ENCODE results near the gene DSP.

Gene DSP

DNA sequence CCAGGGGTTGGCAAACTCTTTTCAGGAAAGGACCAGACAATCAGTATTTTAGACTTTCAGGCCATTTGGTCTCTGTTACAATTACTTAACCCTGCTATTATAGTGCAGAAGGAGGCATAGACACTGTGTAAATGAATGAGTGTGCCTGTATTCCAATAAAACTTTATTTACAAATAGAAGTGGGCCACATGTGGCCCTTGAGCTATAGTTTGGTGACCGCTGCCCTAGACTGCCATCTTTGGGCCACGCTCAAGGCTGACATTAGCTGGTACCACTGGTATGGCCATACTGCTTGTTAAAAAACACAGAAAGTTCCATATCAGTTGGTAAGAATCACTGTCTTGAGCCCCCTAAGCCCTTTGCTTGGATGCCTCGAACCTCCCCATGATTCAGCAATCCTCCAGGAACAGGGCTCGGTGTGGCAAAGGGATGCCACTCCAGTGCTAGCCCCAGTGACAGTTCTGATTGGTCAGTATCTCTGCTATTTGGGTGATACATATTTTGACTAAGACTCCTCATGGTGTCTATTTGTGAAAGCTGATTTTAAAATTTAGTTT lies 25.2 kb downstream of the DSP start:
- no peak for DNase-seq

DNA sequence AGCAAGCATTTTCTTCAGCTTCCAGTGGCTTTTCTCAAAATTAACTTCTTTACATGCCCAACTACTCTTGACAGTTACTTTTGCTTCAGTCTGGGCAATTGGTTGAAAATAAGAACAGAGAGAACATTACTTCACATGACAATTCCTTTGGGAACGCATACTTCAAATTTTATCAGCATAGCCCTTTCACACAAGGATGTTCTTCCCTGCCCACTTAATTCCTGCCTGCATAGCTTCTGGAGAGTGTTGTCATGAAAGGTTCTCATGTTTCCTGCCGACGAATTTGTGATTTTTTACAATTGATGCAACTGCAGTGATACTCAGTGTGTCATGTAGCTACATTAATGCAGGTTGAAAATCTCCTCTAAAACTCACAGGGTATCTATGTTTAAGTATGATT lies 26.6 kb downstream of the DSP start:
- no peak for DNase-seq

DNA sequence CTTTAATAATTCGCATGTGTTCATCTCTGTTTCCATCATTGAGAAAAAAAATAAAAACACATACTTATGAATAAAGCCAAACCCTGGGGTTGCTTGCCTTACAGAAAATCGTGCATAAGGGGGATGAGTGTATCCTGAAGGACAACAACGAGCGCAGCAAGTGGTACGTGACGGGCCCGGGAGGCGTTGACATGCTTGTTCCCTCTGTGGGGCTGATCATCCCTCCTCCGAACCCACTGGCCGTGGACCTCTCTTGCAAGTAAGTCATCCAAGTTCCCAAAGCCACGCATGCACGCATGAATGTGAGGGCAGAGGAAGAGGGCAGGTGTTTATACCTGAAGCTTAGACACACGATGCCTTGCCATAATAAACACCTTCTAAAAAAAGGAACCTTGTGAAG lies 27.6 kb downstream of the DSP start:
- no peak for DNase-seq

DNA sequence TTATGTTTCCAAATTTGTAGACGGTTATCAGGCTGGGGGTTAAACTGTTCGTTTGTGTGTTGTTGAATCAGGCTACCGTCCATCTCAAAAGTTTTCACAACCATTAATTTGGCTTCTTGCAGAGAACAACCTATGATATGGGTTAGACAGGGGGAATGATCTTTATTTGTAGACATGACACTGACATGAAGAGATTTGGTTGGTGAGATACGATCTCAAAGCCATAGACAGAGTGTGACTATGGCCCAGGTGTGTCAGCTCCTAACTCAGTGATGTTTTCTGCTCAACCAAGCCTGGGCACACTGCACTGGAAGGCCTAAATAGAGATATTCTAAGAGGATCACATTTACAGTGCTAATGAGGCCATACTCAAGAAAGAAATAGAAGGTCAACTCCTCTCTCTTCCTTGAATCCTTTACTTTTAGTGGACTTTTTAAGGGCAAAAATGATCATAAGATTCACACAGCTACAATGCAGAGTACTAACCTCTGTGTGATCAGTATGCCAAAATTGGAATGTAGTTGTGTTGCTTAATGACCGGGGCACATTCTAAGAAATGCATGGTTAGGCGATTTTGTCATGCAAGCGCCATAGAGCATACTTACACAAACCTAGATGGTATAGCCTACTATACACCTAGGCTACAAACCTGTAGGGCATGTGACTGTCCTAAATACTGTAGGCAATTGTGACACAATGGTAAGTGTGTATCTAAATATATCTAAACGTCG lies 30.9 kb downstream of the DSP start:
- no peak for DNase-seq

DNA sequence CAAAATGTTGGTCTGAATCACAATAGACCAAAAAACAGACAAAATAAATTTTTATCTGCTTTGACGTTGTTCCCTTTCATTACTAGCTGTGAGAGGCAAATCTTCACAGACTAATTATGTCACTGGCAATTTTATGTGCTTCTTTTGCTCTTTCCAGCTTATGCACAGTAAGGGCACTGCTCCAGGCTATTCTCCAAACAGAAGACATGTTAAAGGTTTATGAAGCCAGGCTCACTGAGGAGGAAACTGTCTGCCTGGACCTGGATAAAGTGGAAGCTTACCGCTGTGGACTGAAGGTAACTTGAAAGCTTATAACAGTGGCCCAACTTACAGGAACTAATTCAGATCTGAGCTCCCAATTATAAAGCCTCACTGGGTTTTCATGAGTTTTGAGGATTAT lies 33.0 kb downstream of the DSP start:
- DNase-seq, result no peak

DNA sequence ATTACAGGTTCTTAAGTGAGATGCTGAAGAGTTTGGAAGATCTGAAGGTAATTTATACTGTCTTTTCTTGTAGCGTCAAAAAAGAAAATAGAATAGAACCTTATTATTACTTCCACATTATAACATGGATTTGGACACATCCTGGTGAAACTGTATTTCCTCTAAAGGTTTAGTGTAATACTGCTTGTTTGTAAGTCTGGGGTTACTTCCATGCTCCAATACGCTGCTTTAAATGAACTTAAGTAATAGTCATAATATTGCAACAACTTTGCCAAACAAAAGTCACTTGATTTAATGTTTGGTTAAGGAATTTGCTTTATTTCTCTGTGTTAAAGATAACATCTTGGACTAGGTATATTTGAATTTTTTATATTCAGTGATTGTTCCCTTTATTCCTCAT lies 37.0 kb downstream of the DSP start:
- no peak for DNase-seq

DNA sequence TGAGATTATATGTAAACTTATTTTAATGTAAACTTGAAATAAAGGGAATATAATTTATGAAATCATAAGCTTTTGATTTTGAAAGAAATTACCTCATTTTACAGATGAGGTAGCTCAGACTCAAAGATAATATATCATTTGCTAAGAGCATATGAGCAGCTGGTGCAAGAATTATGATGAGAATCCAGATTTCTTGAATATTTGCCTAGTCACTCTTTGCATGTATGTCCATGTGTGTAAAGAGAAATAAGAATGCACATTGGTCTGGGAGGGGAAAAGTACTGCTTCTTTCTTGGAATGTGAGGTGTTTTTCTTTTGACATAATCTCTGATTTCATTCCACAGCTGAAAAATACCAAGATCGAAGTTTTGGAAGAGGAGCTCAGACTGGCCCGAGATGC lies 37.5 kb downstream of the DSP start:
- no peak for DNase-seq

DNA sequence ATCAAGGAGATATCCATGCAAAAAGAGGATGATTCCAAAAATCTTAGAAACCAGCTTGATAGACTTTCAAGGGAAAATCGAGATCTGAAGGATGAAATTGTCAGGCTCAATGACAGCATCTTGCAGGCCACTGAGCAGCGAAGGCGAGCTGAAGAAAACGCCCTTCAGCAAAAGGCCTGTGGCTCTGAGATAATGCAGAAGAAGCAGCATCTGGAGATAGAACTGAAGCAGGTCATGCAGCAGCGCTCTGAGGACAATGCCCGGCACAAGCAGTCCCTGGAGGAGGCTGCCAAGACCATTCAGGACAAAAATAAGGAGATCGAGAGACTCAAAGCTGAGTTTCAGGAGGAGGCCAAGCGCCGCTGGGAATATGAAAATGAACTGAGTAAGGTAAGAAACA lies 38.4 kb downstream of the DSP start:
- no peak for DNase-seq

DNA sequence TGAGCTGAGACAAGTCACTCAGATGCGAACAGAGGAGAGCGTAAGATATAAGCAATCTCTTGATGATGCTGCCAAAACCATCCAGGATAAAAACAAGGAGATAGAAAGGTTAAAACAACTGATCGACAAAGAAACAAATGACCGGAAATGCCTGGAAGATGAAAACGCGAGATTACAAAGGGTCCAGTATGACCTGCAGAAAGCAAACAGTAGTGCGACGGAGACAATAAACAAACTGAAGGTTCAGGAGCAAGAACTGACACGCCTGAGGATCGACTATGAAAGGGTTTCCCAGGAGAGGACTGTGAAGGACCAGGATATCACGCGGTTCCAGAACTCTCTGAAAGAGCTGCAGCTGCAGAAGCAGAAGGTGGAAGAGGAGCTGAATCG lies 39.1 kb downstream of the DSP start:
- DNase-seq, result no peak

DNA sequence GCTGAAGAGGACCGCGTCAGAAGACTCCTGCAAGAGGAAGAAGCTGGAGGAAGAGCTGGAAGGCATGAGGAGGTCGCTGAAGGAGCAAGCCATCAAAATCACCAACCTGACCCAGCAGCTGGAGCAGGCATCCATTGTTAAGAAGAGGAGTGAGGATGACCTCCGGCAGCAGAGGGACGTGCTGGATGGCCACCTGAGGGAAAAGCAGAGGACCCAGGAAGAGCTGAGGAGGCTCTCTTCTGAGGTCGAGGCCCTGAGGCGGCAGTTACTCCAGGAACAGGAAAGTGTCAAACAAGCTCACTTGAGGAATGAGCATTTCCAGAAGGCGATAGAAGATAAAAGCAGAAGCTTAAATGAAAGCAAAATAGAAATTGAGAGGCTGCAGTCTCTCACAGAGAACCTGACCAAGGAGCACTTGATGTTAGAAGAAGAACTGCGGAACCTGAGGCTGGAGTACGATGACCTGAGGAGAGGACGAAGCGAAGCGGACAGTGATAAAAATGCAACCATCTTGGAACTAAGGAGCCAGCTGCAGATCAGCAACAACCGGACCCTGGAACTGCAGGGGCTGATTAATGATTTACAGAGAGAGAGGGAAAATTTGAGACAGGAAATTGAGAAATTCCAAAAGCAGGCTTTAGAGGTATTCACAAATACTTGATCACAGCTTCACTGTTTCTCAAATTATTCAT lies 39.6 kb downstream of the DSP start:
- no peak for DNase-seq

DNA sequence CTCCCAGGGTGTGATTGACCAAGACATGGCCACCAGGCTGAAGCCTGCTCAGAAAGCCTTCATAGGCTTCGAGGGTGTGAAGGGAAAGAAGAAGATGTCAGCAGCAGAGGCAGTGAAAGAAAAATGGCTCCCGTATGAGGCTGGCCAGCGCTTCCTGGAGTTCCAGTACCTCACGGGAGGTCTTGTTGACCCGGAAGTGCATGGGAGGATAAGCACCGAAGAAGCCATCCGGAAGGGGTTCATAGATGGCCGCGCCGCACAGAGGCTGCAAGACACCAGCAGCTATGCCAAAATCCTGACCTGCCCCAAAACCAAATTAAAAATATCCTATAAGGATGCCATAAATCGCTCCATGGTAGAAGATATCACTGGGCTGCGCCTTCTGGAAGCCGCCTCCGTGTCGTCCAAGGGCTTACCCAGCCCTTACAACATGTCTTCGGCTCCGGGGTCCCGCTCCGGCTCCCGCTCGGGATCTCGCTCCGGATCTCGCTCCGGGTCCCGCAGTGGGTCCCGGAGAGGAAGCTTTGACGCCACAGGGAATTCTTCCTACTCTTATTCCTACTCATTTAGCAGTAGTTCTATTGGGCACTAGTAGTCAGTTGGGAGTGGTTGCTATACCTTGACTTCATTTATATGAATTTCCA lies 43.9 kb downstream of the DSP start:
- DNase-seq, result no peak

DNA sequence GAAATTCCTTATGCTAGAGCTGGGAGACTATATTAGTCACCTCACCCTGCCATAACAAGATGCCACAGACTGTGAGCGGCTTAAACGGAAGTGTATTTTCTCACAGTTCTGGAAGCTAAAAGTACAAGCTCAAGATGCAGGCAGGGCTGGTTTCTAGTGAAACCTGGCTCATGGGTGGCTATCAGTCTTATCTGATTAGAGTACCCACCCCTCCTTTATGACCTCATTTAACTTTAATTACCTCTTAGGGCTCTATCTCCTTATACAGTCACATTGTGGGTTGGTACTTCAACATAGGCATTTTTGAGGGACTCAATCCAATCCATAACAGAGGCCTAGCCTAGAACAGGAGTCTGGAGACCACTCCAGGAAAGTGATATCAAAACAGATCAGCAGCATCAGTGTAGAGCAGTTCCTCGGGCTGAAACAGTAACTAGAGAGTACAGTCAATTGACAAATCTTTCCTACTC lies 46.2 kb downstream of the DSP start:
- DNase-seq, result no peak

DNA sequence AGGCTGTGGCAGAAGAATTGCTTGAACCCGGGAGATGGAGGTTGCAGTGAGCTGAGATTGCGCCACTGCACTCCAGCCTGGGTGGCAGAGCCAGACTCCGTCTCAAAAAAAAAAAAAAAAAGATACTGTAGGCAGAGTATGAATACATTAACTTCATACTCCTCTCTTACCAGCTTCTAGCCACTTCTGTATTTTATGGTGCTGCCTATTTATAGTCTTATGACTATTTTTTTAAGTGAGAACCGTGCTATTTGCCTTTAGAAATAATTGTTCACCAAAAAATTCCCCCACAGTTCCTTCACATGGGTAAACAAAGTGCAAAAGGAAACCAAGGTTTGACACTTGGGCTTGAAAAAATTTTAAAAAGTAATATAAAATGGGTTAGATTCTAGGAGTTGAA lies 47.0 kb downstream of the DSP start:
- DNase-seq, result no peak

DNA sequence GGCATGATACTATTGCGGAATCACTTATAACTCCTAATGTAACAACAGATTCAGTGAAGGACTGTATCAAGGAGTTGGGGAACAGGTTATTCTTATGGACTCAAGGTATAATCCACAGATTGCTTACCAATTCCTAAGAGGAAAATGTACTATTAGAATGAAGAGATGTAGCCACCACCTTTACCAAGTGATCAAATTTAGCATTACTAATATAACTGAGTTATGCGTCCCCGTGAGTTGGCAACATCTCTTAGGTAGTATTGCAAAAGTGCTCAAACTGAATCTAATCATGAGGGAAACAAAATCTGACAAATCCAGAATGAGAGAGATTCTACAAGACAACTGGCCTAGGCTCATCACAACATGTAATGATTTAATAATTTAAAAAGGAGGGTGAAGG lies 47.8 kb downstream of the DSP start:
- DNase-seq, result no peak

DNA sequence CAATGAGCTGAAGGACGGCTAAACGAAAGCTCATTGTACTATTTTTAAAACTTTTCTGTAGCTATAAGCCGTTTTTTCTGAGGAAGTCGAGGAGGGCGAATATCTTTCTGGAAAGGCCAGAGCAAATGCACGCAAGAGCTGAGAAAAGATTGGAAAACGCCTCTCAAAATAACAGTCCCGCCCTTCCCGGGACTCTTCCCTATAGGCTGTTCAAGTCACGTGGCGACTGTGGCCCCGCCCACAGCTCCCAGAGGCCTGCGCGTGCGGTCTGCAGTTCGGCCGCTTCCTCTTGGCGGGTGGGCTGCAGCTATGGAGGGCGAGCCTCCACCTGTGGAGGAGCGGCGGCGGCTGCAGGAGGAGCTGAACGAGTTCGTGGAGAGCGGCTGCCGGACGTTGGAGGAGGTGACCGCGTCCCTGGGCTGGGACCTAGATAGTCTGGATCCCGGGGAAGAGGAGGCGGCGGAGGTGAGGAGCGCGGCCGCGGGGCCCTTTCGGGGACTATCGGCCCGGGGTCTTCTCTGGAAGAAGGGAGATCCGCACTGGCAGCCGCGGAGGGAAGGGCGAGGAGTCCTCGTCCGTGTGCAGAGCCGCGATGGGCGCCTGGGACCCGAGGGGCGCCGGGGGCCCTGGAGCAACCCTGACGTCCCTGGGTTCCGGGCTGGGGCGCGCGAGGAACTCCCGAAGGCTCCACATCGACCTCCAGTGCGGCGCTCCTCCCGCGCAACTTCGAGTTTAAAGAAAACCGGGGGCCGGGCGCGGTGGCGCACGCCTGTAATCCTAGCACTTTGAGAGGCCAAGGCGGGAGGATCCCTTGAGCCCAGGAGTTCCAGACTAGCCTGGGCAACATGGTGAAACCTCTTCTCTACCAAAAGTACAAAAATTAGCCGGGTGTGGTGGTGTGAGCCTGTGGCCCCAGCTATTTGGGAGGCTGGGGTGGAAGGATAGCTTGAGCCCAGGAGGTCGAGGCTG lies 48.8 kb downstream of the DSP start, which contains the start of gene SNRNP48:
Gene SNRNP48 (plus strand): TSS at position 250 of the 969 bp plus-strand sequence. CDS start 60 bp downstream, at position 310.
- DNase-seq, result peak; percentile 87

DNA sequence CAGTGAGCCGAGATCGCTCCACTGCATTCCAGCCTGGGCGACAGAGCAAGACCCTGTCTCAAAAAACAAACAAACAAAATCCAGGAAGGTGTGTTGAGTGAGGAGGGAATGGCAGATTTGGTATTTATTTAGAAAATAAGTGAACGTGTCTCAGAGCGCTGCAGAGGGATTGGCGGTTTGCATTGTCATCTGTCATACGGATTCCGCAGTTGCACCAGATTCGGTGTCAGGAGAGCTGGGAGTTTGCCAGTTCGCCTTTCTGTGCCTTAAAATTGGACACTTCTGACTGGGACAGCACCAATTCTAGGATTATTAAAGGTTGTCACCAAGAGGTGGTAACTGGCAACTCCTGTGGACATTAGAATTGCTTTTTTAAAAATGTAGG lies 49.4 kb downstream of the DSP start:
- DNase-seq, result no peak

DNA sequence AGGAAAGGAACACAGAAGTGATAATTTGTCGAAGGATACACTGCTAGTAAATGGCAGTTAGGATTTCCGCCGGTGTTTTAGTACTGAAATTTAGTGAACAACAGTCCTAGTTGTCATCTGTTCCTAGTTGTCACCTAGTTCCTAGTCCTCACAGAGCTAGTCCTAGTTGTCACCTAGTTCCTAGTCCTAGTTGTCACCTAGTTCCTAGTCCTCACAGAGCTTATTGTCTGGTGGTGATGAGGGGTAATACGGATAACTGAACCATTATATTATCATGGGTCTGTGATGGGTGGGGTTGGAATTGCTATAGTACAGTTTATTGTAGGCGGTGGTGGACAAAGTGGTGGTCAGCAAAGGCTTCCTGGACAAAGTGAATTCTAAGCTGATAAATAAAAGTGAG lies 50.3 kb downstream of the DSP start:
- no peak for DNase-seq

DNA sequence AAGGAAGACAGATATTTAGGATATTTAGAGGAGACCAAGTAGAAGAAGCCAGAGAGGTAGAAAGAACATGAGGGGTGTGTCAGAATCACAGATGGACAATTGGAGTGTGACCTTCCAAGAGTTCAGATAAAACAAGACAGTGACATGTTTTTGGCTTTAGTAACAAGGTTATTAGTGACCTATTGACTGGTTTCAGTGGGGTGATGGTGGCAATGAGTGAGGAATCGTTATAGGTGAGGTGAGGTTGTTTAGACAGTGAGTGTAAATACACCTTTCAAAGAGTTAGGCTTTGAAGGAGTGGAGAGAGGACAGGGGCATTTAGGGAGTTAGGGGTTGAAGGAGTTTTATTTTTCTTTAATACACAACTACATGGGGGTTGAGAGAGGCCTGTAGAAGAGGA lies 51.8 kb downstream of the DSP start:
- no peak for DNase-seq

DNA sequence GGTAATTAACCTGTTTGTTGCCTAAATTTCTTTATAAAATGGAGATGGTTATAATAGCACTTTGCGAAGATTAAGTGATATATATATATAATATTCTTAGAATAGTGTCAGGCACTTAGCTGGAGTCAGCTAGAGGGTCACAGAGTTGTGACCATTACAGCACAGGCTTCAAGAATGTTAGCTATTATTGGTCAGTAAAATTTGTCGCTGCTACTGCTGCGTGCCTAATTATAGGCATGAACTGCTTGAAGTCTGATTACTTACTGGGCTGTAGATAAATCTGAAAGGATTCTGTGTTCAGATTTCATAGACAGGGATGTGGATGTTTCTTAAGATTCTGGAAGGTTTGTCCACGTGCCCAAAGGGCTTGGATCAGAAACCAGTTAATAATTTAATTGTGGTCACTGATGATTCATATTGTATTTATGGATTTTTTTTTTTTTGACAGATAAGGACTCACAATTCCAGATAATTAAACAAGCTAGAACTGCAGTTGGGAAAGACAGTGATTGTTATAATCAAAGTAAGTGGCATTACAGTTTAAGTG lies 53.2 kb downstream of the DSP start:
- DNase-seq, result no peak

DNA sequence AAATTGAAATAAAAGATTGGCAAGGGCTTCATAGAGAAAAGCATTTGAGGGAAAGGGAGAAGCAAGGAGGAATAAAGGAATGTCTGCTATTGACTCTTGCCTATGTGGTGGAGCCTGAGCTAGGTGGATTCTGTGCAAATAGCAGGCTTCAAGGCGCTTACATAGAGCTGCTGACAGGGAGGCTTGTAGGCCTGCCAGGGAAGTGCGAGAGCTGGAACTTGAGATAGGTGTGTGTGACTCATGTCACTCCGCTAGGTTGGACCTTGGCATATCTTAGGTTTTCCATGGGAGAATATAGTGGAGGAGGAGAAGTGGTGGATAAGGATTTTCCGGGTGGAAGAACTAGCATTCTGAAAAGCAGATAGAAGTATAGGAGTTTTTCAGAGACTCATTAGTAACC lies 62.5 kb downstream of the DSP start:
- no peak for DNase-seq

DNA sequence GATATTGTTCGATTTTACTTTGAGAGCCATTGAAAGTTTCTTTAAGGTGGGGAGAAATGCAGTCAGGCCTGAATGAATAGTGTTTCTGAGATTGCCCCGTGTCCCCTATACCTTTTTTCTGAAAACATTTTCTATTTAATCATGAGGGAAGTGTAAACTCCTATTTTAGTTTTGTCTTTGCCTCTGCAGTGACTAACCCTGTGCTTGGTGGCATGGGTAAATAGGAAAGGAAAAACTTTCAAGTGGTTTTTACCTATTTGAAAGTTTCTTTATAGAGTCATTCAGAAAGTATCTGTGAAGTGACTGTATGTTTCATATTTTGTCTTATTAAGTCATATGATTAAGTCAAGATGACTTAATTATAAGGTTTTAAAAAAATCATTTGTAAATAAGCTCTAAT lies 63.0 kb downstream of the DSP start:
- no peak for DNase-seq
